Stimulated activated CD8-positive, alpha-beta memory T cell treated with anti-CD3 and anti-CD28 coated beads, Interleukin-4, amount 100 ng/mL, for 24 hours (primary cell): Measurements from ENCODE around the gene NPAS3.

Source experiments
- DNase-seq: peaks from one replicate; pipeline ENCODE4 v3.0.0-alpha.2; 2020; ENCODE audit warnings: low read depth

The NPAS3 gene

DNA sequence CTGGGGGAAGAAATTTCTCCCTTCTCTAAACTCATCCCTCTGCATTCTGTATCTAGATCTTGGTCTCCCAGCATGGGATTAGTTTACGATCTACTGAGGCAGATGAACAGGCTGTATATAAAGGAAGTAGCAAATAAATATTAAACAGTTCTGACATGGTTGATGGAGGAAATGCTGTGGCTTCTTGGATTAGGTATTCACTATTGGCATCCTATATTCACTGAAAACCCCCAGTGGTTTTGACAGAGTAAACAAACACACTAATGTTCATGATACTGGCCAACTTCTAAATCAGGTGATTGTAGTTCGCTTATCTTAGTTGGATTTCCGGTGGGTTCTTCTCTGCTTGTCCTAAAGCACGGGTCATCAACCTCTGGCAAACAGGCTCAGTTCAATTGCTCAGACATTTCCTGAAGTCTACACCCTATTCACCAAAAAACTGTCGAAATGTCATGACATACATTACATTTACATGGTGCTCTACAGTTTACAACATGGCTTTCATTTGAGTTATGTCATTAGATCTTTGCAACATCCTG is 578.3 kb downstream of the NPAS3 start:
- DNase-seq, result no peak

DNA sequence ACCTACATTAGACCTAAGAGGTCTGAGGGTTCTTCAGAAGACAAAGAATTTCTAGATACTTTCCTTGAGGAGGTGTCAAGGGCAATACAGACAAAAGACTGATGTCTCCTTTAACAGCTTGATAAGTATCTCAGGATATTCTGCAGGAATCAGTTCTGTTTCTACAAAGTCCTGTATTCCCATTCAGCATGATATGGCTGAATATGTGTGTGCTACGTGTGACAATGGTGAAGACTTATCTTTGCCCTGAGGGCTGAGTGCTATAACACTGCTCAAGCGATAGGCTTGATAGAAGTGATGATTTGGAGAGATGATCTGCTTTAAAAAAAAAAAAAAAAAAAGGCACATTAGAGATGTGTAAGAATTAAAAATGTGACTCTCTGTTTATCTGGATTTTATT is 582.5 kb downstream of the NPAS3 start:
- DNase-seq, result no peak

DNA sequence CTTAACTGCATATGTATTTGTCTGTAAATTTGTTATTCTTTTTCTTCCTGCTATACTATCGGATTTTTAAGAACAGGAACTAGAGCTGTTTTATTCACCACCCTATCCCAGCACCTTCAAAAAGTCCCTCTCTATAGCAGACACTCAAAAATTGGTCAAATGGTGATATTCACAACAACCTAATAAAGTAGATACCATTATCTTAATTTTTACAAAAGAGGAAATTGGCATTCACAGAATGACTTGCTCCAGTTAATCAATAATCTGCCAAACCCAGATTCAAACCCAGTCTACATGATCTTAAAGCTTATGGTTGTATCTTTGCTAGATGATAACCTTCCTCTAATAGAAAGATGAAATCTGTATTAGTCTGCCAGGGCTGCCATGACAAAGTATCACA is 585.6 kb downstream of the NPAS3 start:
- DNase-seq, result no peak

DNA sequence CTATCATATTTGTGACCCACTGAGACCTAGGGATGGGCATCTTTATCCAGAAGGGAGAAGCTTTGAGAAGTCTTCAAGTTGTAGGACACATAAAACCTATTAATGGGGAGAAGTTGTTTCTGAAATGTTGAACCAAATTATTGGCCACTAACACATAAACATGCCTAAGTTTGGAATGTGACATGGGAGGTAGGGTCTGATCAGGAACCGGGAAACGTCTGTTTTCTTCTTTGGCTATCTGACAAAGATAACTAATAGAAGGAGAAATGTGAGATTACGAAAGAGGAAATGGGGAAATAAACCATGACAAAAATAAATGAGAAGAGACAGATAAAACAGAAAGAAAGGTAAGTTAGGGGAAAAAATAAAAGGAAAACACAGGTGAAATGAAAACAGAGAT is 586.9 kb downstream of the NPAS3 start:
- DNase-seq, result no peak

DNA sequence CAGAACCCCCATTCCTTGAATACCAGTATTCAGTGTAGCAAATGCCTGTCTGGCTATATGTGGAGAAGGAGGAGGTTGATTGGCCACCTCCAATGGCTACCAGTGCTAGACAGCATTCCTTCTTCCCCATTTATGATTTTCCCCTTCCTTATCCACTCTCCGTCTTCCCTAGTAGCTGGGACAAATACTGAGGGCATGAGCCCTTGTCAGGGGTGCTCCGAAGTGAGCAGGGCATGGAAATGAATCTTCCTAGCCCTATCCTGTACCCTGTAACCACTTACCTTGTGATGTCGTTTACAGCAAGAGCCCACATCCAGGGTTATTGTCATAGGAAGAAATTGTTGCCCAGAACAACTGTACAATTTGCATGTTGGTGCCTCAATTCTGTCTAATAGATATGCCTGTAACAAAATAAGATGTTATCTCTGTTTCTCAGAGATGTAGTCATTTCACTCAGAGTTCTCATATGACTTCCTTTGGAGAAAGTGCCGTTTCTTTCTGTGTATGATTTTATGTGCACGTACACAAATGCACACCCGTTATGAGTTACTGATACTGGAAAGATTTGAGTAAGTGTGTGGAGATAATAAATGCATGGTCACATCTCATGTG is 588.5 kb downstream of the NPAS3 start:
- DNase-seq, result no peak

DNA sequence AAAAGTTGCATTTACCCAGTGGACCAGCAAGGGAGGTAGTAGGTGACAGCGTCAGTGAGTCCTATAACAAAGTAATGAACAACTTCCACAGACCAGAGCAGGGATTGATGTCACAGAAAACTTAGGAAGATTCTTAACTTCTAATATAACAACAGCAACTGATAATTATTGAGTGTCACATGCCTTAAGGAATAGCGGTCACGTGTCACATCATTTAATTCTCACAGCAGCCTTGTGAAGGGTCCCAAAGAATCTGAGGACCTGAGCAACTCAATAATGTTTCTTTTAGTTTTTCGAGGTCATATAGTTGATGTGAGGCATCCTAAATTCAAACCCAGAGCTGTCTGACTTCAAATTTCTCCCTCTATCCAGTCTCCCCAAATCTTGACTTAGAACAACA is 590.0 kb downstream of the NPAS3 start:
- DNase-seq, result no peak

DNA sequence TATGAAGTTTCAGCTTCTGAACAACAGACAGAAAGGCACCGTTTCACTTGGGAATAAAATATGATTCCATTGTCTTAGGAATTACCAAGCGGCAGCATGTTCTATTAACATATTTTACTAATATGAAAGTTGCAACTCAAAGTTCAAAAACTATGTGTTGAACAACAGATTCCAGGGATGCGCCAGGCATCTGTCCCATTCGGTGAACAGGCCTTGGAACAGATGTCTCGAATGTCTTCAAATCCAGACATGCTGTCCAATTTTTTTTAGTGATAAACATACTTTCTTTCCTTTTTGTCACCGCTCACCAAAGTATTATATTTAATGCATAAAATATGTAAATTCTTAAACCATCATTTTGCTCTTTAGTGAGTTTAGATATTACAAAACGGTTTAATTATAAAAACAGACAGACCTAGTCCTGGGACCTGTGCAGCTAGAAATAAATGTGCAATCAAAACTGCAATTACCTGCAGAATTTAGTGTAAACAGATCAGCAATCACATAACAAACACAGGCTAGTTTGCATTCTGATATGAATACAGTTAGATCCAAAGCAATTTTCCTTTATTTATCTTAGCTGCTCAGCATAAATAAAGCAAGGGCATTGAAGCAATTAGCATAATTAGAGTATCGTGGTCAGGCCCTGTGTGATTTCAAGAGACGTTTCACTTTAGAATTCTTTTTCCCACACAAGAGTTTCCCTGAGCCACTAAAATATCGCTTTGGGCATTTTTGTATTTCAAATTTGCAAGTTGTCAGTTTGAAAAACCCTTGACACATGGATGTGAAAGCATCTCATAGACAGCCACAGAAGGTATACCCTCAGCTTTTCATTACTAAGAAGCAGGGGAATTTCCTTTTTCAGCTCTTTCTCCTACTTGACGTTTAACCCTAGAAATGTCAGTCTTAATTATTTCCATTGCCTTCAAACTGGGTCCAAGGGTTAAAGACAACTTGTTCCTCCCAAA is 591.4 kb downstream of the NPAS3 start:
- no peak for DNase-seq

DNA sequence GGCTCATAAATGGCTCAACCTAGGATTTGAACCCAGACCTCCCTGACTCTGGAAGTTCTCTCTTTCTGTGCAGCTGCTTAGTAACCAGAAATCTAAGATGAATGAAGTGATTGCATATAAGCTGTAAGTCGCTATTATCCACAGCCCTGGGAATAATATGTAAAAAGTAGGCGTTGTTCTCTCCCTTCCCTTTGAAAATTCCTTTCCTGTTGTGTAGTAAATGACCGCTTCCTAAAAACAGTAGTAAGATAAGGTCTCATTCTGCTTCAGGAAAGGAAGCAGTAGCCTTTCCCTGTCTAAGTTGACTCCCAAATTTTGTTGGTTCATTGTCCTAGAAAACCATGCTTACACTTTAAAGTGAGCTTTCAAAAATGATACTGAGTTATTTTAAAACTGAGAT is 593.9 kb downstream of the NPAS3 start:
- no peak for DNase-seq

DNA sequence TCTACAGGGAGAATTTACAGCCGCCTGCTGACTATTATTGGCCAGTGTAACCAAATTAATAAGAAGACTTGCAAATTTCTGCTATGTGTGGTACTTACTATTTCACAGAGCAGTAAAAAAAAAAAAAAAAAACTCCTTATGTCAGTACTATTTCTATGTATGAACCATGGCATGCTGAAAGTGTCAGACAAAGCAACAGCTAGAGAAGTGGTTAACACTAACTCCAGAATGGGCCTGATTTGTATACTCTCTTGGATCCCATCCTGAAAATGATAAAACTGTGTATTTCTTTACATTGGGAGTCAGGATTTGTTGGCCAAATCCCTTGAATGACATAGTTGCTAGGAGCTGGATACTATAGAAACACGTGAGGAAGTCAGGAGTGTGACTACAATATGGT is 595.4 kb downstream of the NPAS3 start:
- no peak for DNase-seq

DNA sequence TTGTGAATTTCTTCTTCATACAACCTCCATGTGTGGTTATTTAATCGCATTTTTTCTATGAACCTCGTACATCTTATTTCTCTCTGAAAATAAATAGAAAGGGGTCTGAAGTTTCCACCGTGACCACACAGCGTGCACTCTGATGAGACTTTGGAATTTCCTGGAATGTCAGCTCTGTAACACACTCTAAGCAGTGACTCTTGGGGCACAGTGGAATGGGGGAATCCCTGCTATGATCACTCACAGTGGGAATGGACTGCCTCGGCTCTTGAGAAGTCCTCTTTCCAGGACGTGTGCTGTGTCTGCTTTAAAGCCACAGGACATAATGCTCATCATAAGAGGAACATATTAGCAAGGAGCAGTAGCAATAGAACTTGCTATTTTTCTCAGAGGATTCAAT is 596.0 kb downstream of the NPAS3 start:
- no peak for DNase-seq

DNA sequence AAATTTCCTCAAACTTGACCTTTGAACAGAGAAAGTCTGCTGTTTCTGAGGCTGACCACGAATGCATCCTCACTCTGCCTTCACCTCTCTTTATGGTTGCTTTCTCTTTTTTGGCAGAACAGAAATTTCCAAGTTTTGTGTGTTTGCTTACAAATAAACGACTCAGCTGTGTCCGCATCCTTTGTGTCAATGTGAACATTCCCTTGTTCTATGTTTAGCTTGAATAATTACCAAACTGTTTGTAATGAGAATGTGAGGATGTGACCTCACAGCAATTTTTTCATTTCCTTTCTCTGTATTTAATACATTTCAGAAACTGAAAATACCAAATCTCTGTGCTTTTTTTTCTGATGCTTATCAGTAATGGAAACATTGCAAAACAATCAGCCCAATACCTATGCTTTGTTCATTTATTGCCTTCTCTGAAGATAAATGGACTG is 601.3 kb downstream of the NPAS3 start:
- no peak for DNase-seq

DNA sequence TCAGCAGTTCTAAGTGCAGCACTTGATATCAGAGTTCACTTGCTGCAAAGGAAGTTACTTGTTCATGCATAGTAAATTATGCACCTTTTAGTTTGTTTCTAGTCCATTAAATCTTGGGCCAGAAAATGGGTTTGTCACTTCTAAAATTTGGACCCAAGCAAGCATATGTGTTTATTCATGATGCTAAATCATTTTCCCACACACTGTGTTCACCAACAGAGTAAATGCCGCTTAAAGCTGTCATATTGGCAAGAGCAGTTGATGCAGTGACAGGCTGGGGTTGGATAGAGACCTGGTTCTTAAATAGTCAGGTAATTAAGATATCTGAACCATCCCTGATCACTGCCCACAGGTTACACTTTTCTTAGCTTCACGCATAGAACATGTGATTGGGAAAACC is 602.5 kb downstream of the NPAS3 start:
- DNase-seq, result no peak

DNA sequence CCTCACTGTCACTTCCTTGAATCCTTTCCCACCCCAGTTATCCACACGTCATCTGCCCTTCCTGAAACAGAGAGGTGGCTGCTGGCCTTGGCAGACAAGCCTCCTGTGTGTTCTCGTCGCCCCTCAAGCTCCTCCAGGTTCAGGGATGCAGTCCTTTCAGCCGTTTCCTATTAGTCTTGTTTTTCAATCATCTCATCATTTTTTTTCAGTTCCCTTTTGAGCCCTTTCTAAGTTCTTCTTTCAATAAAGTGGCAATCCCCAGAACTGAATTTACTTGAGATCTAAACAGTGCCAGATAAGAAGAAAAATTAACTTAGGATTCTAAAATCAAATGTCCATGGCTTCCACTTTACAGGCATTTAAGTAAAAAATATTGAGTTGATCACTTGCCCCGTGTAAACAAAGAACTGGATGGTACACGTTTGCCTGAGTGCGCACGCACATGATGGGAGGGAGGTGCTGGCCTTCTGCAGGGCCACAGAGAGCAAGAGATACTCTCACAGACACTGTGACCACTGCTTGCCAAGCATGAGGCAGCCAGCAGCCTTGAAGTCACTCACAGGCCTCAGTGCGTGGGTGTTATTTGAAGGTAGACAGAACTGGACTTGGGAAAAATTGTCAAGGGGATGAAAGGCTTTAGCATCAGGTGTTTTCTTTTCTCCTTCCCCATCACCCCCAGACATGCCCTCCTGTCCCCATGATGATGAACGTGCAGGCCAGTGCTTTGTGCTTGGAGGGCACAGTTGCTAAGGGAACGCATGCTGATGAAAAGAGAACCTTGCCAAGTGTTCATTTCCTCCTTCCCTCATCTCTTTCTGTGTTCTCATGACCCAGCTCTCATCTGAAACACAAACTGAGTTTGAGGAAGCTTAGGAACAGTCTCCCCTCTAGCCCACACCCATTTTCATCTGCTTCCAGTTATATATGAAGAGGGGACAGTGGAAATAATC is 603.9 kb downstream of the NPAS3 start:
- no peak for DNase-seq

DNA sequence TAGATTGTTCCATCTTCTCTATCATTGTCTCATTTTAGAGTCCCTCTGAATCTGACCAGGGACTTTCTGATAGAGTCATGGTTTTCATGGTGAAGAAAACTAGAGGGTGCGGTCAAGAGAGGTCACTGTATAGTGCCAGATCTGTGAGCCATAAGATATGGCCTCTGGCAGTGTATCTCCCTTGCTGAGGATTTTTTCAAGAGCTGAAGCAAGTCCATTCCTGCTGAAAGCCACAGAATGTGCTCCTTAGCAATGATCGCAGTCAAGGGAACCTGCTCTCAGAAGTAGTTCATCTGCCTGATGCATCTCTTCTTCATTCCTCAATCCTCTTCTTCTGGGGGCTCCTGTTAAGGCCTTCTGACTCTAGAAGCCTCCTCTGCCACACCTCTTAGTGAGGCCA is 607.0 kb downstream of the NPAS3 start:
- DNase-seq, result no peak

DNA sequence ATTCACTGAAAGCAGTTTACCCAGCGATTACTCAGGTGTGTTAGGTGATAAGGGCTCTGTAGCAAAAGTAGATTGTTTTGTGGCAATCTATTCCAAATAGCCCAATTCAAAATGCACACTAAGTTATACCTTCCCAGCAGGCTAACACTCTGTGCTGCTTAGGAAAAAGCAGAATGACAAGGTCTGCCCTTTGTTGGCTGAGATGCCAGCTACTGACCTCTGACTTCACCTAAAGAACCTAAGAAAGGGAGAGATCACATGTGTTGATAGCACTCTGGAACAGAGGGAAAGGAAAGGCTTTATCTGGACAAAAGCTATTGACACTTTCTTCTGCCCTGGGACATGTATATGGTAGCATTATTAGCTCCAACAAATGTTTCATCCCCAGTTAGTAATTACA is 609.9 kb downstream of the NPAS3 start:
- DNase-seq, result no peak

DNA sequence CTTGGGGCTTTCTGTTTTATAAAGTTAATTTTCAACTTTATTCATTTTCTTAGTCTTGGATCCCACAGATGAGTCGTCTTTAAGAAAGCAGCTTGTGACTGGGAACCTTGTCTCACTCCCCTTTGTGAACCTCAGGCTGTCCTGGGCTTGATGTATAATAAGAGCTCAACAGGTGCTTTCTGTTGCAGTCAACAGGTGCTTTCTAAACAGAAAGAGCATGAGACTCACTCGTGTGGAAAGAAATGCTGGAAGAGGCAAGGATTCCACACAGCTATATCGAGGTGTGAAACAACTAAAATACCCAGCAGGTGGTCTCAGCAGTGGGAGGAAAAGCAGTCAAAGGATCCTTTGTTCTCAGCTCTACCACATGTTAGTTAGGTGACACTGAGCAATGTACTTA is 613.3 kb downstream of the NPAS3 start:
- no peak for DNase-seq

DNA sequence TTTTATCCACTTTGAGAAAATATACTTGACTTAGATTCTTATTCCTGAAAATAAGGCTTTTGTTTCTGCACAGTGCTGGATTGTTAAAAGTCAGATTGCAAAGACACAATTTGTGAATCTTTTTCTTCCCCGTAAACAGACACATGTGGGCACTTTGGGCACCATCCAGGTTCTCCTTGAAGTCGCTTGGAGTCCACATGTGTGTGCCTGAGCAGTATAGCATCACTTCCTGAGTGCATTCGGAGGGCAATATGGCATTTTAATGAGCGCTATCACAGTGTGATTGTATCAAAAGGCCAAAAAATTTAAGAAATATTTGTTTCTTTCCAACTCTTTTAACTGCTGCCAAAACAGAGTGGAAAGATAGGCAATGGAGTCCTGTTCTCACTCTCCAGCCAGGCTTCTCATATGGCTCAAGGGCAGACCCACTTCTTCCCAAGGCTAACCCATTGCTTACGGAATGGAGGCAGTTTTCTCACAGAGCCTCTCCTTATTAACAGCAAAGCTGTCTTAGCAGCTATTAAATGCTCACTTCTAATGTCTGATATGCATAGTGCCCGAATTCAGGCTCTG is 615.1 kb downstream of the NPAS3 start:
- no peak for DNase-seq

DNA sequence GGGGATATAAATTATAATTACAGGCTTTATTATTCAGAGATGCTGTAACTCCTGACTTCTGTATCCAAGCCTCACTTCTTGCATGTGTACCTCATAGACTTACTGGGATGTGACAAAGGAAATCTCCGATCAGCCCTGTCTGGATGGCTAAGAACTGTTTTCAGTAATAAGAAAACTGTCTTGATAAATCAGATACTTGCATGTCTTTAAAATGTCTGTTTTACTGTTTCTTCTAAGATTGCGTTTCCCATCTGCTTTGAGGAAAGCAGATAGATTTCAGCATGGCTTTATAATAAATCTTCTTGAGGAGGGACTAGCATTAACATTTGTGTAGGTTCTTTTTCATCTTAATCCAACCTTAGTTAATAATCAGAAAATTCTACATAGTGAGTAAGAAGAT is 616.3 kb downstream of the NPAS3 start:
- no peak for DNase-seq

DNA sequence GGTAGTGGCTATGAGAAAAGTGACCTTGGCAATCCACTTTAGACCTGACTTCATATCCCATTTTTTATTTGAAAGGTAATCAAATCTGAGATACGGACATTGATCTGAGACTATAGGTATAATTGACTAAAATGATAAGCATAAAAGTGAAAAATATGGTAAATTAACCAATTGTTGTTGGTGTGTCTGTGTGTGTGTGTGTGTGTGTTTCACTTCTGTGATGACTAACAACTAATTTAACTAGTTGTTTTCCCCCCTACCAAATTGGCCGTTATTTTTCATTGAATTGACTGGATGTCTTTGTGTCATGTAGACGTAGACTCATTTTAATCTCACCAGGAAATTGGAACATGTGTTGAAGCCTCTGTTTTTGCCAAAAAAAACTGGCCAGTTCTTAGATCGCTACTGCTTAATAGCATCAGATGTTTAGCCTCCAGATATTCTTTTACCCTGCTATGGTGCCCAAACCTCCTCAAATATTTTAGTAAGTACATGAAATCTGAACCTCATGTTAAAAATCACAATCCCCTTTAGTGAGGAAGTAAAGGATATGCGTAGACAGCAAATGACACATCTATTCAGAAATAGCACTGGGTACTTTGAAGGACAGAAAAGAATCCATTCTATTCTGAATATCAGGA is 617.2 kb downstream of the NPAS3 start:
- DNase-seq, result no peak

DNA sequence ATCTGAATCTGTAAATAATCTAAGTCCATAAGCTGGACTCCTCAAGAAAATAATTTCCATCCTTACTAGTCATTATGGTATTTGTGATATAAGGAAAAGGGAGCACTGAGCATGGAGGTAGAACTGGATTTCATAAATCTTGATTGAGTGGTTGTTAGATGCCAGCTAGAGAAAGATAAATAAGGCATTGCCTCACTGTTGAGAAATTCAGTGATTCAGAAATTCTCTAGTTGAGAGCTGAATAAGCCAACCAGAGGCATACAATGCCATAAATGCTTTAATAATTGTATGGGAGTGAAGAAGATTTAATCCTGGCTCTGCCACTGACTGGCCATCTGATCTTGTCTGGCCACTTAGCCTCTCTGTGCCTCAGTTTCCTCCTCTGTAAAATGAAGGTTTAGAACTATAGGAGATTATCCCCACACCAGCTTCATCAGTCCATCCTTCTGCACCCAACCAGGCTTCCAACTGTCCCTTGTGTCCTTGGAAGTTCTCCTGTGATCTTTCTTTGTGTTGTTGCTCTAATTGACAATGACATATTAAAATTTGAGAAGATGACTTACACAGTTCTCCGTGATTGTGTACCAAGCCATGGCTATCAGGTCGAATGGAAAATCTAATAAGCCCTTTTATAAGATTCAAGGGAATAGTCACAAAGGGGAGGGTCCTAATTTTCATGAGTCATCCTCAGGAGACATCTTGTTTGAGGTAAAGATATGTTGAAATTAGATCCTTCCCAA is 617.9 kb downstream of the NPAS3 start:
- no peak for DNase-seq
